ENCODE results near the gene TMX1.

TMX1 gene

GRCh38 chr14:51295646-51296263 lies 55.7 kb downstream of the TMX1 start:
- no peak overlapping the region for H3K4me3 ChIP-seq (ENCODE audit: low read length)
- TF ChIP-seq CTCF (IDR thresholded peaks at IDR 0.05; ENCODE audit: insufficient read depth, low read depth, low read length, missing control alignments), result no peak
- peak; percentile 69 for DNase-seq (ENCODE audit: low read depth)

- no peak for TF ChIP-seq CTCF (IDR thresholded peaks at IDR 0.05; ENCODE audit: insufficient read depth, low read depth, low read length, missing control alignments)
- H3K4me3 ChIP-seq (ENCODE audit: low read length), result no peak overlapping the region
- no peak for DNase-seq (ENCODE audit: low read depth)
These were observed 57.0 kb downstream of the TMX1 start for GRCh38 chr14:51297066-51297465.

- no peak overlapping the region for H3K4me3 ChIP-seq (ENCODE audit: low read length)
- no peak for TF ChIP-seq CTCF (IDR thresholded peaks at IDR 0.05; ENCODE audit: insufficient read depth, low read depth, low read length, missing control alignments)
- DNase-seq (ENCODE audit: low read depth), result peak; percentile 40
These were observed 58.8 kb downstream of the TMX1 start for GRCh38 chr14:51298895-51299294.

GRCh38 chr14:51302295-51303030 lies 62.4 kb downstream of the TMX1 start:
- peak; percentile 17 for TF ChIP-seq CTCF (IDR thresholded peaks at IDR 0.05; ENCODE audit: insufficient read depth, low read depth, low read length, missing control alignments)
- no peak overlapping the region for H3K4me3 ChIP-seq (ENCODE audit: low read length)
- DNase-seq (ENCODE audit: low read depth), result peak; percentile 42

GRCh38 chr14:51304438-51304837 lies 64.4 kb downstream of the TMX1 start:
- no peak overlapping the region for H3K4me3 ChIP-seq (ENCODE audit: low read length)
- no peak for TF ChIP-seq CTCF (IDR thresholded peaks at IDR 0.05; ENCODE audit: insufficient read depth, low read depth, low read length, missing control alignments)
- DNase-seq (ENCODE audit: low read depth), result peak; percentile 67

GRCh38 chr14:51304941-51305340 lies 64.9 kb downstream of the TMX1 start:
- no peak for TF ChIP-seq CTCF (IDR thresholded peaks at IDR 0.05; ENCODE audit: insufficient read depth, low read depth, low read length, missing control alignments)
- DNase-seq (ENCODE audit: low read depth), result peak; percentile 87
- H3K4me3 ChIP-seq (ENCODE audit: low read length), result no peak overlapping the region

All from epithelial cell of esophagus (primary cell).